Glomerular visceral epithelial cell (primary cell): Measurements from ENCODE around the gene DENND2A.
"Not testable (repeated sequence)": the region's sequence is repeated elsewhere in the genome, so short reads cannot be mapped to it uniquely, and the experiment has no call there.

Experiments
- DNase-seq: peaks from one replicate; pipeline ENCODE4 v3.0.0-alpha.2; 2016; ENCODE audit errors: extremely low spot score

The DENND2A gene

GRCh38 chr7:140646931-140647647, 6.5 kb upstream of the DENND2A start:
- DNase-seq = peak; percentile 80

GRCh38 chr7:140645166-140645900, 4.7 kb upstream of the DENND2A start:
- DNase-seq = no peak

- DNase-seq = not testable (repeated sequence)
Observed at GRCh38 chr7:140644761-140645160, 4.1 kb upstream of the DENND2A start.

GRCh38 chr7:140643416-140643815, 2.8 kb upstream of the DENND2A start:
- no peak for DNase-seq

- DNase-seq = no peak
Observed at GRCh38 chr7:140641524-140642195, 1.0 kb upstream of the DENND2A start.

- peak; percentile 52 for DNase-seq
Observed at GRCh38 chr7:140640060-140640637, 464 bp downstream of the DENND2A start.

GRCh38 chr7:140639366-140640053, 1.1 kb downstream of the DENND2A start:
- DNase-seq = peak; percentile 53

GRCh38 chr7:140638173-140638791, 2.3 kb downstream of the DENND2A start:
- DNase-seq = peak; percentile 51

- no peak for DNase-seq
Observed at GRCh38 chr7:140637400-140637799, 3.2 kb downstream of the DENND2A start.

- DNase-seq = no peak
Observed at GRCh38 chr7:140635816-140636215, 4.8 kb downstream of the DENND2A start.

- DNase-seq = no peak
Observed at GRCh38 chr7:140635345-140635744, 5.3 kb downstream of the DENND2A start.

GRCh38 chr7:140631602-140632001, 9.0 kb downstream of the DENND2A start:
- no peak for DNase-seq

GRCh38 chr7:140631021-140631420, 9.6 kb downstream of the DENND2A start:
- no peak for DNase-seq

- DNase-seq = peak; percentile 100
Observed at GRCh38 chr7:140625908-140626868, 14.4 kb downstream of the DENND2A start.

GRCh38 chr7:140625192-140625558, 15.4 kb downstream of the DENND2A start:
- DNase-seq = not testable (repeated sequence)

GRCh38 chr7:140624392-140625191, 16.0 kb downstream of the DENND2A start:
- DNase-seq = no peak

- DNase-seq = no peak
Observed at GRCh38 chr7:140623980-140624379, 16.6 kb downstream of the DENND2A start.

- peak; percentile 66 for DNase-seq
Observed at GRCh38 chr7:140621401-140622021, 19.1 kb downstream of the DENND2A start.
